IPS DF 6.9 (cell line): ENCODE results near the gene DCTN4.

Experiments used
- DNase-seq: peaks from one replicate; pipeline ENCODE4 v3.0.0-alpha.2; 2013; ENCODE audit warnings: low read depth, low spot score
- H3K27ac ChIP-seq: one replicate; pipeline ENCODE4 v1.5.1; 2013; ENCODE audit warnings: low read length, control low read depth
- H3K27me3 ChIP-seq: 2 replicates; pipeline ENCODE4 v1.6.1; 2013; ENCODE audit warnings: mild to moderate bottlenecking, low read length; ENCODE audit not compliant: control insufficient read depth, insufficient read depth
- H3K36me3 ChIP-seq: 2 replicates; pipeline ENCODE4 v1.6.1; 2013; ENCODE audit warnings: low read length; ENCODE audit not compliant: control insufficient read depth, insufficient read depth
- H3K4me1 ChIP-seq: 2 replicates; pipeline ENCODE4 v1.6.1; 2013; ENCODE audit warnings: low read length; ENCODE audit not compliant: control insufficient read depth, insufficient read depth
- H3K4me3 ChIP-seq: 2 replicates; pipeline ENCODE4 v1.5.1; 2013; ENCODE audit warnings: mild to moderate bottlenecking, low read length
- H3K9me3 ChIP-seq: 2 replicates; pipeline ENCODE4 v1.6.1; 2013; ENCODE audit warnings: low read length, inconsistent platforms; ENCODE audit not compliant: control insufficient read depth, insufficient read depth
- WGBS: extraction: QIAGEN DNeasy Blood & Tissue Kit; methylation state at CpG from one replicate; pipeline ENCODE4 v1.1.7; 2013; ENCODE audit warnings: mixed read lengths, missing lambda C conversion rate; ENCODE audit not compliant: insufficient read length, insufficient coverage; 5-methylcytosine and 5-hydroxymethylcytosine counted together

Gene DCTN4

DNA sequence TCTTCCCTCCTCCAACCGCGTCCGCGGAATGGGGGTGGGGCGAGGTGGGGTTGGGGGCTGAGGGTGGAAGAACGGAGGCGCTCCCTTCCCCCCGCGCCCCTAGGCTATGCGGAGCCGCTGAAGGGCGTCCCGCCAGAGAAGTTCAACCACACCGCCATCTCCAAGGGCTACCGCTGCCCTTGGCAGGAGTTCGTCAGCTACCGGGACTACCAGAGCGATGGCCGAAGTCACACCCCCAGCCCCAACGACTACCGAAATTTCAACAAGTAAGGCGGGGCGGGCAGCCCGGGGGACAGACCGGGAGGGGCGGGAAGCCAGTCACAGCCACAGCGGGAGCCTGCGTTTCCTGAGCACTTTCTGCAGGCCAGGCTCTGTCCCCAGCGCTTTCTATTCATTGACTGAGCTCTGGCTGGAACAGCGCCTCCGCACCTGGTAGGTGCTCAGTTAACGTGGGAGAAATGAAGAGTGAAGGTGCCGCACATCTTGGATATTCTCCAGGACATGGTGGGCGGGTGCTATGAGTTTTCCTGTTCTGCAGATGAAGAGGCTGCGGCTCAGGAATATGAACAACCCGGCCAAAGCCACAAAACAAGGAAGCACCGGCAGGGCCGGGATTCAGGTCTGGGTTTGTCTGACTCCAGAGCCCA is 86.5 kb downstream of the DCTN4 start:
- H3K9me3 ChIP-seq, result no peaks in the 10 kb centered on the region
- peak overlapping the region; percentile 5 for H3K27ac ChIP-seq
- no peak for DNase-seq
- H3K36me3 ChIP-seq, result no peaks in the 10 kb centered on the region; the same call in 1 of the 2 replicates
- H3K27me3 ChIP-seq, result no peaks in the 10 kb centered on the region
- H3K4me3 ChIP-seq, result peak overlapping the region; percentile 62; the same call in 1 of the 2 replicates
- no CpG with 5 or more reads among the region's 38 CpGs for WGBS
- H3K4me1 ChIP-seq, result peaks cover 8% of the 10 kb centered on the region

DNA sequence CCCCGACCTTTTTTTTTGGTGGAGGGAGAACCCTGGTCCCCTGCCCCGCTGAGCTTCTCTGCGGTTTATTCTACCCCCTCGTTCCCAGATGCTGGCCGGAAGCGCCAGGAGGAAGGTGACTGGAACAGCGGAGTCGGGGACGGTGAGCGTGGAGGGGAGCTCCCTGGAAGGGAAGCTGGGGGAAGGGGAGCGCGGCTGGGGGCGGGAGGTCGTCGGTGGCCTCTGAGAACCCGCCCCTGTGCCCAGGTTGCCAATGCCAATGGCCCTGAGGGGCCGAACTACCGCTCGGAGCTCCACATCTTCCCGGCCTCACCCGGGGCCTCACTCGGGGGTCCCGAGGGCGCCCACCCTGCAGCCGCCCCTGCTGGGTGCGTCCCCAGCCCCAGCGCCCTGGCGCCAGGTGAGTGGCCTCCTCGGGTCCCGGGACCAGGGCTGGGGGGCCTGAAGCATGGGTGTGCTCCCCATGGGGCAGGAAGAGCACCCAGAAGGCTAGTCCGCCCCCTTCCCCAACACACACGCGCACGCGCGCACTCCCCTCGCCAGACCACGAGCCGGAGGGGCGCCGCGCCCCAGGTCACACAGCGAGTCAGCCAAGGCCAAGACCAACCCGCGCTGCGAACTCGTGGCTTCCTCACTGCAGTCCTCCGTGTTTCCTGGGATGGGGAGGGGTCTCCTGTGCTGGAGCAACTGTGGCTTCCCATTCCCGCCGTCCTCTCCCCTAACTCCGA is 87.1 kb downstream of the DCTN4 start:
- peaks cover 8% of the 10 kb centered on the region for H3K4me1 ChIP-seq
- no peak for DNase-seq
- WGBS, result no CpG with 5 or more reads among the region's 51 CpGs
- peak overlapping the region; percentile 62 for H3K4me3 ChIP-seq
- H3K9me3 ChIP-seq, result no peaks in the 10 kb centered on the region
- H3K27ac ChIP-seq, result no peak overlapping the region
- H3K27me3 ChIP-seq, result no peaks in the 10 kb centered on the region
- H3K36me3 ChIP-seq, result no peaks in the 10 kb centered on the region

DNA sequence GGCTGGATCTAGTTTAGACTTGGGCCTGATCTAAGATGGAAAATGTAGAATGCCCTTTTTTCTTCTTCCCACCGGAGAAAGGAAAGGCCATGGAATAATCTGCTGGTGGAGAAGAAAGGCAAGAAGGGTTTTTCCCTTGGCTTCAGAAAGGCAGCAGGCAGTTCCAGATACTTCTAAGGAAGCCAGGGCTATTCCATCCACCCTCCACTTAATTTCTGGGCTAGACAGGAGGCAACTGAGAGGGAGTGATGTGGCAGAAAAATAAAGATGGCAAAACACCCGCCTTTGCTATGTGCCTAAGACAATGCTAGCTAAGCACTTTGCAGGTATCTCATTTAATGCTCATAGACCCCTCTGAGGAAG is 87.9 kb downstream of the DCTN4 start:
- no peak overlapping the region for H3K27ac ChIP-seq
- no peaks in the 10 kb centered on the region for H3K9me3 ChIP-seq
- WGBS, result no CpG with 5 or more reads among the region's 2 CpGs
- H3K27me3 ChIP-seq, result no peaks in the 10 kb centered on the region
- DNase-seq, result no peak
- H3K36me3 ChIP-seq, result no peaks in the 10 kb centered on the region
- peak overlapping the region; percentile 62; the same call in 1 of the 2 replicates for H3K4me3 ChIP-seq
- peaks cover 8% of the 10 kb centered on the region for H3K4me1 ChIP-seq

DNA sequence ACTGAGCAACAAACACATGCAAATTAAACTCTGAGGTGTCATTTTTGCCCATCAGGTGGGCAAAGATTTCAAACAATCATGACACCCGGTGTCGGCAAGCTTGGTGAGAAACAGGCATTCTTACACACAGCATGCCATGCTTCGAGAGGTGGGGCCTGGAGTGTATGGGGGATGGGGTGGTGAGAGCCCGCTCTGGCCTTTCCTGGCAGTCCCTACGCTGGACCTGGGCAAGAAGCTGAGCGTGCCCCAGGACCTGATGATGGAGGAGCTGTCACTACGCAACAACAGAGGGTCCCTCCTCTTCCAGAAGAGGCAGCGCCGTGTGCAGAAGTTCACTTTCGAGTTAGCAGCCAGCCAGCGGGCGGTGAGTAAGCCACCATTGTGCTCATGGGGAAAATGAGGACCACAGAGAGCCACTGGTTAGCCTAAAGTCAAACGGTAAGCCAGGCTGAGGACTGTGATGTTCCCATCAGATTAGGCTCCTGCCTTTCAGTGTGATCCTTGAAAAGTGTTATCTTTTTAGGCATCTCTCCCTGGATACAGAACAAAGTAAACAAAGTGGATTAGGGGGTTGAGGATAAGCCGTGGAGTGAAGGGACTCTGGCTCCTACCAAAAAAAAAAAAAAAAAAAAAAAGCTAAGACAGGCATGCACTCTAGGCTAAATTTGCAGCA is 88.4 kb downstream of the DCTN4 start:
- H3K27ac ChIP-seq, result no peak overlapping the region
- H3K36me3 ChIP-seq, result no peaks in the 10 kb centered on the region
- no CpG with 5 or more reads among the region's 14 CpGs for WGBS
- peaks cover 8% of the 10 kb centered on the region for H3K4me1 ChIP-seq
- no peaks in the 10 kb centered on the region for H3K27me3 ChIP-seq
- no peak for DNase-seq
- H3K9me3 ChIP-seq, result no peaks in the 10 kb centered on the region
- no peak overlapping the region for H3K4me3 ChIP-seq

DNA sequence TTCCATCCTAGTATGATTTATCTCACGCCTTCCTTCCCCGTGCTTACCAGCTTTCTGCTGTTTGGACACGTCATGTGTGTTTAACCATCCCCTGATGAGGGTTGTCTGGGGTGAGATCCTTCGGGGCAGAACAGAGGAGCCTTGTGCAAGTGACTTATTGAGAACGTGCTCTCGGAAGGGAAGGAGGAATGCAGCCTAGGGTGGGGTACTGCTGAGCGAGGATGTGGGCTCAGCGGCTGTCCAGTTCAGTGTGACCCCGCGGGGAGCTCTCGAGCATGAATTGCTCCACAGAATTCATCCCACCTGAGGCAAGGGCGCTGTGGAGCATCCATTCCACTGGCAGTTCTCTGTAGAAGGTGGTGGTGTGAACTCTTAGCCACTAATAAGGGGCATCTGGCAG is 93.8 kb downstream of the DCTN4 start:
- H3K9me3 ChIP-seq, result no peaks in the 10 kb centered on the region
- peaks cover 4% of the 10 kb centered on the region for H3K4me1 ChIP-seq
- WGBS, result no CpG with 5 or more reads among the region's 12 CpGs
- no peak overlapping the region for H3K27ac ChIP-seq
- H3K36me3 ChIP-seq, result no peaks in the 10 kb centered on the region
- no peak for DNase-seq
- H3K27me3 ChIP-seq, result no peaks in the 10 kb centered on the region
- H3K4me3 ChIP-seq, result no peak overlapping the region

DNA sequence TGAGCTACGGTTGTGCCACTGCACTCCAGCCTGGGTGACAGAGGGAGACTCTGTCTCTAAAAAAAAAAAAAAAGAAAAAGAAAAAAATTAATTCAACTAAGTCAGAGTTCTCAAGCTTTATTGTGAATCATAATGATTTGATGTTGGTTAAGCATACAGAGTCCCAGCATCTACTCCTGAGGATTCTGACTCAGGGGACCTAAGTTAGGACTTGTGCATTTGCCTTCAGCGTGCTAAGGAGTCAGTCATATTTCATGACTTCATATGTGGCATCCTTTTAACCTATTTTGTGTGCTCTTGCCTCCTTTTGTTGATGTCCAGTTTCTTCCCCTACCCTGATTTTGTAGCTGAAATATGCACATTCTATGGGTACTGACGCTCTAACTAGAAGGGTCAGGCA is 94.9 kb downstream of the DCTN4 start:
- Histone ChIP-seq H3K36me3 (no peaks in the 10 kb centered on the region), H3K27ac (no peak overlapping the region), H3K9me3 (no peaks in the 10 kb centered on the region), H3K4me1 (peaks cover 4% of the 10 kb centered on the region), H3K4me3 (no peak overlapping the region), H3K27me3 (no peaks in the 10 kb centered on the region)
- no peak for DNase-seq
- WGBS, result no CpG with 5 or more reads among the region's 3 CpGs

DNA sequence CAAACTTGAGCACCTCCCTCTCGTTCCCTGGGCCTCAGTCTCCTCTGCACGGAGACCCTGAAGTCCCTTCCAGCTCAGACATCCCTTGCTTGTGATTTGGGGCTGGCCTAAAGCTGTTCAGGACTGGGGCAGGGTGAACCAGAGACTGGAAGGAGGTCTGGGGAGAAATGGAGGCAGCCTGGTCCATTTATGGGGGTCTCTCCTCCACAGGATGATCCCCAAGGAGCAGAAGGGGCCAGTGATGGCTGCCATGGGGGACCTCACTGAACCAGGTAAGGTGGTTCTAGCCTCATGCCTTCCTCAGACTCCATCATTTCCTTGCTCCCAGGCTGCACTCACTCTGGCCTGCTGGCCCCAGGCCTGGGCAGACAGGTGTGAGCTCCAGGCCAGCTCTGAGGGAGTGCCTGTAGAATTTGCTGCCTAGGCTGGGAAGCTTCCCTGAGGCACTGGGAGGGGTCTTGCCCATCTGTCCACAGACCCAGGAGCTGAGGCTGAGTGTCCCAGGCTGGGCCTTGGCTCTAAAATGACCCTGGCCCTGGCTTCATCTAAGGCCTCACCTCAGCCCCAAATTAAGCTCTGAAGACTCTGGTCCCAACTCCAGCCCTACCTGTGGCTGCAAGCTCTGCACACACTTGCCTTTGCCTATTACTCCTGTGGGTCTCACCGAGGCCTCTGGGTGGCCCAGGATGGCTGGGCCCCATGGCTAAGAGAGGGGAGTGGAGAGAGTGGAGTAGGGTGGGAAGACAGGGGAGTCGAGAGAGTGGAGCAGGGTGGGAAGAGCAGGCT is 95.9 kb downstream of the DCTN4 start:
- DNase-seq, result no peak
- Histone ChIP-seq H3K4me1 (peaks cover 4% of the 10 kb centered on the region), H3K4me3 (no peak overlapping the region), H3K27me3 (no peaks in the 10 kb centered on the region), H3K9me3 (no peaks in the 10 kb centered on the region), H3K27ac (no peak overlapping the region), H3K36me3 (no peaks in the 10 kb centered on the region)
- no CpG with 5 or more reads among the region's 4 CpGs for WGBS

DNA sequence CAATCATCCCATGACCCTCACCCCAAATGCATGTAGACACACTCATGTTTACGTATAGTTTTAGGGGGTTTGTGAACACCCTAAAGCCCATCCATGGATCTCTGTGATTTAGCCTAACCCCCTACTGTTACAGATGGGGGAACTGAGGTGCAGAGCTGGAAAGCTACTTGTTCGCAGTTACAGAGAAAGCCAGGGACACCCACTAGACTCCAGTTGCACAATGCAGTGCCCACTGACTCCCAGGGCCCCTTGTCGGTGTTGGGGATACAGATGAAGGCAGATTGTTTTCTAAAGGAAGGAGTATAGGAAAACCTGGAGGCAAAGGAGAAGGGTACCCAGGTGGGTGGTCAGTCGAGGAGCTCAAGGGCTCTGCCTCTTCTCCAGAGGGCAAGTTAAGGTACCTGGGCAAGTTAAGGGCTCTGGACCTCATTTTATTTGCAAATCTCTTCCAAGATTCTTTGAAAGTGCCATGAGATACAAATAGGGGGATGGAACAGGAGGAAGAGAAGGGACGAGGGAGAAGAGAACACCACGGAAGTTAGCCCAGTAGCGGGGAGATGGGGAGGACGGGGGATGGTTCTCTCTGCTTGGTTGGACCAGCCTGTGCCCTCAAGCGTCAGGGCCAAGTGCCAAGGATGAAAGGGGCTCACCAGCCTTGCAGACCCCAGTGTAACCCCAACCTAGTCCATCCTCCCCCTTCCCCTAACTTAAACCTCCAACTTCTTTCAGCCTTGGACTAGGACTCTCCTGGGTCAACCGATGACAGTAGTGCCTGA is 96.8 kb downstream of the DCTN4 start:
- Histone ChIP-seq H3K9me3 (no peaks in the 10 kb centered on the region), H3K36me3 (no peaks in the 10 kb centered on the region), H3K27ac (no peak overlapping the region), H3K27me3 (no peaks in the 10 kb centered on the region), H3K4me1 (peaks cover 5% of the 10 kb centered on the region), H3K4me3 (no peak overlapping the region)
- WGBS, result no CpG with 5 or more reads among the region's 10 CpGs
- DNase-seq, result no peak

DNA sequence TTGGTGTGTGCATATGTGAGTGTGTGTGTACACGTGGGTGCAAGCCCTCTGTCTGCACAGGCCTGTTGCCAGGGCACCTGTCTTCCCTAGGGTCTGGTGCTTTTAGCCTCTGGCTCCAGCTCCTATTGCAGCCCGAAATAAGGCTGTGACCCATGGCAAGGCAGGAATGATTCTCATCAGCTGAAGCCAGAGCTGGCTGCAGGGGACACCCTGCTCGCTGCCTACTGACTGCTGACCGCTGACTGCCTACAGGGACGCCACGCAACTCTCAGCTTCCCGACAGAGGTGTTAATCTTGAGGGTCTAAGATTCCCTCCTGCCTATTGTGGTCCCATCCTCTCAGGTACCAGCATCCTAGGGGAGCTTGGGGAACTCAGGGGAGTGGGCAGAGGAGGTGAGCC is 97.7 kb downstream of the DCTN4 start, which contains the start of gene MYOZ3:
Gene MYOZ3 (plus strand): TSS at position 166 of the 400 bp plus-strand sequence. CDS start 1,691 bp downstream, outside the sequence.
- no peak for DNase-seq
- no peak within 1 kb of the TSS for H3K4me3 ChIP-seq
- no peaks in the 10 kb centered on the region for H3K9me3 ChIP-seq
- no CpG with 5 or more reads among the region's 7 CpGs for WGBS
- no peak within 1 kb of the TSS for H3K27ac ChIP-seq
- H3K36me3 ChIP-seq, result no peaks in the 10 kb centered on the region
- H3K27me3 ChIP-seq, result no peaks in the 10 kb centered on the region
- H3K4me1 ChIP-seq, result peaks cover 5% of the 10 kb centered on the region
